GM10266 (cell line): Measurements from ENCODE around the gene FREM2.

Experiments used
- DNase-seq: peaks from one replicate; pipeline ENCODE4 v3.0.0; 2012; ENCODE audit errors: extremely low spot score
- TF ChIP-seq, protein P1 (sequence below): IDR thresholded peaks from 2 replicates; pipeline ENCODE4 v1.5.1; 2012; ENCODE audit warnings: mild to moderate bottlenecking, low read depth; ENCODE audit not compliant: control insufficient read depth, insufficient read depth; ENCODE audit errors: missing control alignments

FREM2 gene

DNA sequence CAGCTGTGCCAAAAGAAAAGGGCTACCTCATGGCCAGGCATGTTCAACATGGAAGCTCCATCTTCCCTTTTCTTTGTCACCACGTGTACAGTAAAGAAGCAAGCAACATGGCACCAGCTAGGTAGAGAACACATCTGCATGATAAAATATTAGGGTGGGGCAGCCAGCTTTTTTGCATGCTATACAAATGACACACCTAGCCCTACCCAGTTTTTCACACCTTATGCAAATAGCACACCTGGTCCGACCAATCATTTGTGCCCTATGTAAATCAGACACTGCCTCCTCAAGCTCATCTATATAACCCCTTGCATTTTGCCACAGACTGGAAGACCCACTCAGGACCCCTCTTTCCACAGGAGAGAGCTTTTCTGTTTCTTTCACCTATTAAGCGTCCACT, 218.2 kb downstream of the FREM2 start:
- no peak for DNase-seq
- TF ChIP-seq, protein P1, sequence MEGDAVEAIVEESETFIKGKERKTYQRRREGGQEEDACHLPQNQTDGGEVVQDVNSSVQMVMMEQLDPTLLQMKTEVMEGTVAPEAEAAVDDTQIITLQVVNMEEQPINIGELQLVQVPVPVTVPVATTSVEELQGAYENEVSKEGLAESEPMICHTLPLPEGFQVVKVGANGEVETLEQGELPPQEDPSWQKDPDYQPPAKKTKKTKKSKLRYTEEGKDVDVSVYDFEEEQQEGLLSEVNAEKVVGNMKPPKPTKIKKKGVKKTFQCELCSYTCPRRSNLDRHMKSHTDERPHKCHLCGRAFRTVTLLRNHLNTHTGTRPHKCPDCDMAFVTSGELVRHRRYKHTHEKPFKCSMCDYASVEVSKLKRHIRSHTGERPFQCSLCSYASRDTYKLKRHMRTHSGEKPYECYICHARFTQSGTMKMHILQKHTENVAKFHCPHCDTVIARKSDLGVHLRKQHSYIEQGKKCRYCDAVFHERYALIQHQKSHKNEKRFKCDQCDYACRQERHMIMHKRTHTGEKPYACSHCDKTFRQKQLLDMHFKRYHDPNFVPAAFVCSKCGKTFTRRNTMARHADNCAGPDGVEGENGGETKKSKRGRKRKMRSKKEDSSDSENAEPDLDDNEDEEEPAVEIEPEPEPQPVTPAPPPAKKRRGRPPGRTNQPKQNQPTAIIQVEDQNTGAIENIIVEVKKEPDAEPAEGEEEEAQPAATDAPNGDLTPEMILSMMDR, result no peak

DNA sequence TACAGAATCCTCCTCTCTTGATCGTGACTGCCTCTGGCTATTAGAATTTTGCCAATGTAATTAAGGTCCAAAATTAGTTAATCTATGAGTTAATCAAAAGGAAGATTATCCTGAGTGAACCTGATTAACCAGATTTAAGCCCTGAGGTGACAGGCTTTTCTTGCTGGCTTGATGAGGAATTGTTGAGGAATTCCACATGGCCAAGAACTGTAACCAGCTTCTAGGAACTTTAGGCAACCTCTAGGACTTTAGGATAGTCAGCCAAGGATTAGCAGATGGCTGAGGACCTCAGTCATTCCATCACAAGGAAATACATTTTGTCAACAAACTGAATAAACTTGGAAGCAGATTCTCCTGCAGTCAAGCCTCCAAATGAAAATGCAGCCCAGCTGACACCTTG, 219.0 kb downstream of the FREM2 start:
- TF ChIP-seq, protein P1, result no peak
- no peak for DNase-seq

DNA sequence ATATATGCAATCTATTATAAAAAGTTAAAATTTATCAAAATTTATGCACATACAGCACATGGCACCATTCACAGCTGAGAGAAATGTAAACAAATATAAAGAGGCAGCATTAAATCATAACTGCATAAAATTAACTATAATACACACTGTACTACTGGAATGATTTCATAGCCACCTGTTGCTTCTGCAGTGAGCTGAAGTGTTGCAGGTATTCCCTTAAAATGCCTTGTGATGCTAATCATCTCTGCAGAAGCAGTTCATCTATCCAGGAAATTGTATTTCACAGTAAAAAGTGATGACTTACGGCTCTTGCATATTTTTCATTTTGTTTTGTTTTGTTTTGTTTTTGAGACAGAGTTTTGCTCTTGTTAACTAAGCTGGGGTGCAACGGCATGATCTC, 221.7 kb downstream of the FREM2 start:
- no peak for DNase-seq
- TF ChIP-seq, protein P1, result no peak

DNA sequence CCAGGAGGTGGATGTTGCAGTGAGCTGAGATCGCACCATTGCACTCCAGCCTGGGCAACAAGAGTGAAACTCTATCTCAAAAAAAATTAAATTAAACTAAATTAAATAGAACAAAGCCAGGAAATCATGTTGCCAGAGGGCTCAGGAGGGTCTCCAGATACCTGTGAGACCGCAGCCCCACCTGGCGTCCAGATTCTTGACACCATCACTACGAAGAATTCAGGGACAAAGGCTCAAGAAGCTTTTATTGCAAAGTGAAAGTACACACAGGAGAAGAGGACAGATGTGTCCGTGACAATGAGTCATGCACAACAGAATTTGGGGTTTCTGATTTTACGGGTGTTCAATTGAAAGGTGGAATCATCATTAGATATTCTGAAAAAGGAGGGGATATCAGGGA, 227.2 kb downstream of the FREM2 start:
- TF ChIP-seq, protein P1, result no peak
- DNase-seq, result no peak

DNA sequence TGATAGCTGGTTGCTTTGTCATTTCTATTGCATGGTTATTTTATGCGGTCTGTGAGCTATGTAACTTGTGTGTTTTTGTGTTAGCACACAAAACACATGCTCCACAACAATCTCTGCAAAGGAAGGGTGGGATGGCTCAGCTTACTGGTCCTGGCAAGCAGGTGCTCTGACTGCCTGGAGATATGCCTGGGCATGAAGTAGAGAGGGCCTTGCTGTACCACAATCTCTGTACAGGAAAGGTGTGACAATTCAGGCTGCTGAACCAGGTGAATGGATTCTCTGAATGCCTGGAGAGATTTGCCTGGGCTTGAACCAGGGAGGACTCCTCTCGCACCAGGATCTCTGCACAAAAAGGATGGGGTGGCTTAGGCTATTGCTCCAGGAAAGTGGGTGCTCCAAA, 234.2 kb downstream of the FREM2 start:
- TF ChIP-seq, protein P1, result no peak
- no peak for DNase-seq

DNA sequence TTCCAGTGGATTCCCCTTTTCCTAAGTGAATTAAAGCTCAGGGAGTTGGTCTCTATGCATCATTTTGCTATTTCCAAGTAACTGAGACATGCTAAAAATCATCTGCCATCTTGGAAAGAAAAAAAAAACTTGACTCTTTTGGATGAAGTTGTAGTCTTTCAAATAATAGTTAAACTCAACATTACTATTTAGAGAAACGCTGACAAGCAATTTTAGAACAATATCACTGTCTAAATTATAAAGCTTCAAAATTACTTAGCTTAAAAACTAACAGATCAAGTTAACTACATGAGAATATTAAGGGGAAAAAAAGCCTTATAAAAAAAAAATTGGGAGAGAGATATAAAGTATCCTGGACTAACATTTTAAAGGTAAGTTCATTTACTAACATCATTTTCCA, 235.3 kb downstream of the FREM2 start:
- DNase-seq, result no peak
- TF ChIP-seq, protein P1, result no peak

DNA sequence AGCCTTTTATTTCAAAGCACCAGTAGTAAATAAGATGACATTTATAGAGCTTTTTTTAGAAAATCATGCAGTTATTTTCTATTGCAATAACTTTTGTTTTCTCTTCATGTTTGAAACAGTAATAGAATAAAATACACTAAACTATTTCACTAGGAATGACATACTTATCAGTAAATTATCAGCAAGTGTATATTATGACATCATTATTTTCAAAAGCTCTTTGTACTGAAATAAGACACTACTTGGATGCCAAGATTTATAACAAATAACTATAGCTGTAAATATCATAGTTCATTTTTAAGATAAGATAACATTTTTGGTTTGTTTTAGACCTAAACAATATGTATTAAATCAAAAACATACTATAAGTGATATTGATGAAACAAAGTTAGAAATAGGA, 246.9 kb downstream of the FREM2 start:
- no peak for DNase-seq
- TF ChIP-seq, protein P1, result no peak
